Fibroblast of skin of left biceps (primary cell): Measurements from ENCODE around the gene MAPK7.

Experiments used
- DNase-seq, 2 experiments: peaks; one replicate each; pipeline ENCODE4 v3.0.0-alpha.2; 2013; ENCODE audit warnings: low read depth in 2 of 2

The MAPK7 gene

GRCh38 chr17:19415806-19416775, 37.8 kb downstream of the MAPK7 start:
- no peak for DNase-seq

GRCh38 chr17:19417611-19418010, 39.3 kb downstream of the MAPK7 start:
- no peak for DNase-seq

GRCh38 chr17:19418251-19418992, 40.1 kb downstream of the MAPK7 start:
- no peak for DNase-seq

GRCh38 chr17:19421219-19421618, 42.9 kb downstream of the MAPK7 start:
- no peak for DNase-seq

GRCh38 chr17:19421926-19422325, 43.6 kb downstream of the MAPK7 start:
- DNase-seq: no peak

- no peak for DNase-seq
Measured at GRCh38 chr17:19424934-19425868, 46.9 kb downstream of the MAPK7 start.

- DNase-seq: no peak
Measured at GRCh38 chr17:19426631-19427030, 48.3 kb downstream of the MAPK7 start.

GRCh38 chr17:19431691-19432090, 53.4 kb downstream of the MAPK7 start:
- no peak for DNase-seq
